HepG2 (cell line): ENCODE measurements around the gene MAJIN. TPM values are rescaled to one million over a fixed set of nuclear protein-coding genes. Genes with fewer than 3 reads are reported as not detected.
A peak's percentile ranks its signal among the peaks of the same experiment; 100 is the strongest.

Source experiments
- E2F1 ChIP-seq: sonication (generic); formaldehyde crosslinking; IDR thresholded peaks from 2 replicates; pipeline ENCODE4 v1.5.0; 2020; ENCODE audit warnings: missing genetic modification reagents
- EP300 ChIP-seq, 3 experiments: sonication (generic) in 1 of 3; formaldehyde crosslinking in 1 of 3; IDR thresholded peaks; 2 replicates each; pipeline versions ENCODE4 v1.5.1 to v1.6.1; 2011 to 2020; ENCODE audit warnings: low read depth in 2 of 3, low read length in 2 of 3, borderline replicate concordance in 1 of 3, improper control_type of control experiment in 1 of 3, mild to moderate bottlenecking in 1 of 3, missing genetic modification reagents in 1 of 3, moderate library complexity in 1 of 3
- FOXJ3 ChIP-seq: sonication (generic); formaldehyde crosslinking; IDR thresholded peaks from 2 replicates; pipeline ENCODE4 v1.4.0; 2020; ENCODE audit warnings: missing genetic modification reagents, mild to moderate bottlenecking, borderline replicate concordance
- GTF3A ChIP-seq: sonication (generic); formaldehyde crosslinking; conservative IDR thresholded peaks from 2 replicates; pipeline ENCODE4 v1.4.0; 2020; ENCODE audit warnings: mild to moderate bottlenecking, missing genetic modification reagents
- NFE2L1 ChIP-seq: sonication (generic); formaldehyde crosslinking; IDR thresholded peaks from 2 replicates; pipeline ENCODE4 v1.4.0; 2020; ENCODE audit warnings: missing genetic modification reagents, mild to moderate bottlenecking, borderline replicate concordance
- NR2C2 ChIP-seq: sonication (generic); formaldehyde crosslinking; IDR thresholded peaks from 2 replicates; pipeline ENCODE4 v1.4.0; 2020; ENCODE audit warnings: missing genetic modification reagents, mild to moderate bottlenecking, moderate library complexity, borderline replicate concordance
- PAF1 ChIP-seq: IDR thresholded peaks from 2 replicates; pipeline ENCODE4 v1.6.1; 2016; ENCODE audit warnings: missing genetic modification reagents, missing compliant biosample characterization
- PHF21A ChIP-seq: sonication (generic); formaldehyde crosslinking; IDR thresholded peaks from 2 replicates; pipeline ENCODE4 v1.5.0; 2020; ENCODE audit warnings: mild to moderate bottlenecking, missing genetic modification reagents
- SAP130 ChIP-seq: IDR thresholded peaks from 2 replicates; pipeline ENCODE4 v1.6.1; 2016; ENCODE audit warnings: low read depth
- SSRP1 ChIP-seq: IDR thresholded peaks from 2 replicates; pipeline ENCODE4 v1.6.1; 2016; ENCODE audit warnings: control low read depth
- TOPORS ChIP-seq: sonication (generic); formaldehyde crosslinking; IDR thresholded peaks from 2 replicates; pipeline ENCODE4 v1.8.0; 2023; ENCODE audit warnings: mild to moderate bottlenecking, missing genetic modification reagents
- UBTF ChIP-seq: sonication (generic); formaldehyde crosslinking; IDR thresholded peaks from 2 replicates; pipeline ENCODE4 v1.4.0; 2020; ENCODE audit warnings: mild to moderate bottlenecking, missing genetic modification reagents
- ZBTB26 ChIP-seq: IDR thresholded peaks from 2 replicates; pipeline ENCODE4 v1.6.1; 2016; ENCODE audit warnings: missing compliant biosample characterization, missing genetic modification reagents, borderline replicate concordance
- ZBTB7B ChIP-seq: sonication (generic); formaldehyde crosslinking; IDR thresholded peaks from 2 replicates; pipeline ENCODE4 v1.4.0; 2020; ENCODE audit warnings: missing genetic modification reagents
- ZNF124 ChIP-seq: sonication (generic); formaldehyde crosslinking; IDR thresholded peaks from 2 replicates; pipeline ENCODE4 v1.4.0; 2020; ENCODE audit warnings: missing genetic modification reagents
- ZNF142 ChIP-seq: sonication (generic); formaldehyde crosslinking; IDR thresholded peaks from 2 replicates; pipeline ENCODE4 v1.4.0; 2020; ENCODE audit warnings: missing genetic modification reagents
- ZNF563 ChIP-seq: sonication (generic); formaldehyde crosslinking; IDR thresholded peaks from 2 replicates; pipeline ENCODE4 v1.8.0; 2022; ENCODE audit warnings: mild to moderate bottlenecking, moderate library complexity, missing genetic modification reagents
- ZNF83 ChIP-seq: sonication (generic); formaldehyde crosslinking; IDR thresholded peaks from 2 replicates; pipeline ENCODE4 v1.4.0; 2020; ENCODE audit warnings: missing genetic modification reagents, mild to moderate bottlenecking, borderline replicate concordance
- ZNF891 ChIP-seq: sonication (generic); formaldehyde crosslinking; IDR thresholded peaks from 2 replicates; pipeline ENCODE4 v1.5.0; 2020; ENCODE audit warnings: mild to moderate bottlenecking, missing genetic modification reagents
- polyA plus RNA-seq, 8 experiments: library from polyadenylated mRNA; depleted of rRNA in 3 of 8; stranded (reverse) in 7 of 8; unstranded in 1 of 8; fragments of >200 nt; fragmentation: Illumina TruSeq in 4 of 8; extraction: Trizol in 4 of 8; gene quantifications; 2 replicates each; pipeline versions ENCODE4 v1.2.1 to v1.2.3, GENCODE V29; 2011 to 2016; ENCODE audit warnings: low read depth in 4 of 8, missing spikeins in 1 of 8, mixed read lengths in 1 of 8; ENCODE audit not compliant: insufficient read depth in 1 of 8
- total RNA-seq, 5 experiments: library from RNA; depleted of rRNA; stranded (reverse); fragments of >200 nt; fragmentation: Illumina TruSeq; extraction: Trizol; gene quantifications; 2 replicates each; pipeline ENCODE4 v1.2.3, GENCODE V29; 2016; ENCODE audit warnings: low read depth in 1 of 5

Gene MAJIN
- total and polyA plus RNA-seq, 2 of the 13 experiments (the other 11 are each of a cell fraction or from before 2014, with no cell fraction given): not detected

GRCh38 chr11:64891215-64891848, 80.6 kb downstream of the MAJIN start (continued):
- TF ChIP-seq UBTF (CRISPR knock-in tag) (peak; percentile 41; the same call in 1 of the 2 replicates), ZBTB7B (no peak), ZNF83 (CRISPR knock-in tag) (no peak), ZNF563 (CRISPR knock-in tag) (no peak), NR2C2 (CRISPR knock-in tag) (no peak), TOPORS (CRISPR knock-in tag) (0 out of 2 replicates have a peak, but pooled peaks have one; percentile 8), GTF3A (CRISPR knock-in tag) (no peak), SSRP1 (CRISPR knock-in tag) (no peak), E2F1 (CRISPR knock-in tag) (no peak), ZNF891 (CRISPR knock-in tag) (no peak), PHF21A (peak; percentile 63), PAF1 (CRISPR knock-in tag) (no peak), NFE2L1 (CRISPR knock-in tag) (no peak), ZNF142 (0 out of 2 replicates have a peak, but pooled peaks have one; percentile 25), ZNF124 (CRISPR knock-in tag) (peak; percentile 65; the same call in 1 of the 2 replicates), FOXJ3 (CRISPR knock-in tag) (no peak), ZBTB26 (CRISPR knock-in tag) (no peak), EP300 (IDR thresholded peaks at IDR 0.05; ENCODE audit: low read depth in 2 of 2, low read length in 2 of 2) (no peak), EP300 (CRISPR knock-in tag; IDR thresholded peaks at IDR 0.05; ENCODE audit: borderline replicate concordance) (no peak), SAP130 (CRISPR knock-in tag) (peak; percentile 18)
